ENCODE results near the gene ZSWIM1. TPM values are rescaled to one million over a fixed set of nuclear protein-coding genes. Genes with fewer than 3 reads are reported as not detected.
A peak's percentile ranks its signal among the peaks of the same experiment; 100 is the strongest.

Gene ZSWIM1
- total and polyA plus RNA-seq, 2 of the 13 experiments (the other 11 are each of a cell fraction or from before 2014, with no cell fraction given): 9.5 to 11.7 TPM

DNA sequence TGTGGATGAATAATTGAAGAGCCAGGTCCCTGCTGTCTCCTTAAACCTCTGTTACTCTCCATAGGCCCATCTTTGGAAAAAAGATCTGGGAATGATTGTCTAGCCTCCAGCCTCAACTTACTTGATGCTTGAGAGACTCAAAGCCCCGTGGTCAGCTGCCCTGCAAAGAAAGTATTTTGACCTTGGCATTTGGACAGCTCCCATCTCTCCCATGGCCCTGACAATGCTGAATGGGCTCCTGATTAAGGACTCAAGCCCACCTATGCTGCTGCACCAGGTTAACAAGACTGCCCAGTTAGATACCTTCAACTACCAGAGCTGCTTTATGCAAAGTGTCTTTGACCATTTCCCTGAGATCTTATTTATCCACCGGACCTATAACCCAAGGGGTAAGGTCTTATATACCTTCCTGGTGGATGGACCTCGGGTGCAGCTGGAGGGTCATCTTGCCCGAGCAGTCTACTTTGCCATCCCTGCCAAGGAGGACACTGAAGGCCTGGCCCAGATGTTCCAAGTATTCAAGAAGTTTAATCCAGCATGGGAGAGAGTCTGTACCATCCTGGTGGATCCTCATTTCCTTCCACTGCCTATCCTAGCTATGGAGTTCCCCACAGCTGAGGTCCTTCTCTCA lies 1.6 kb downstream of the ZSWIM1 start (continued):
- TF ChIP-seq, protein P1, sequence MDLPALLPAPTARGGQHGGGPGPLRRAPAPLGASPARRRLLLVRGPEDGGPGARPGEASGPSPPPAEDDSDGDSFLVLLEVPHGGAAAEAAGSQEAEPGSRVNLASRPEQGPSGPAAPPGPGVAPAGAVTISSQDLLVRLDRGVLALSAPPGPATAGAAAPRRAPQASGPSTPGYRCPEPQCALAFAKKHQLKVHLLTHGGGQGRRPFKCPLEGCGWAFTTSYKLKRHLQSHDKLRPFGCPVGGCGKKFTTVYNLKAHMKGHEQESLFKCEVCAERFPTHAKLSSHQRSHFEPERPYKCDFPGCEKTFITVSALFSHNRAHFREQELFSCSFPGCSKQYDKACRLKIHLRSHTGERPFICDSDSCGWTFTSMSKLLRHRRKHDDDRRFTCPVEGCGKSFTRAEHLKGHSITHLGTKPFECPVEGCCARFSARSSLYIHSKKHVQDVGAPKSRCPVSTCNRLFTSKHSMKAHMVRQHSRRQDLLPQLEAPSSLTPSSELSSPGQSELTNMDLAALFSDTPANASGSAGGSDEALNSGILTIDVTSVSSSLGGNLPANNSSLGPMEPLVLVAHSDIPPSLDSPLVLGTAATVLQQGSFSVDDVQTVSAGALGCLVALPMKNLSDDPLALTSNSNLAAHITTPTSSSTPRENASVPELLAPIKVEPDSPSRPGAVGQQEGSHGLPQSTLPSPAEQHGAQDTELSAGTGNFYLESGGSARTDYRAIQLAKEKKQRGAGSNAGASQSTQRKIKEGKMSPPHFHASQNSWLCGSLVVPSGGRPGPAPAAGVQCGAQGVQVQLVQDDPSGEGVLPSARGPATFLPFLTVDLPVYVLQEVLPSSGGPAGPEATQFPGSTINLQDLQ (CRISPR knock-in tag; IDR thresholded peaks at IDR 0.05): no peak
- TF ChIP-seq ATAD3A (CRISPR knock-in tag; IDR thresholded peaks at IDR 0.05) (no peak), ZC3H4 (CRISPR knock-in tag; IDR thresholded peaks at IDR 0.05; ENCODE audit: borderline replicate concordance) (0 out of 2 replicates have a peak, but pooled peaks have one; percentile 26), KLF13 (CRISPR knock-in tag; IDR thresholded peaks at IDR 0.05) (no peak), MED8 (CRISPR knock-in tag; IDR thresholded peaks at IDR 0.05; ENCODE audit: insufficient replicate concordance) (no peak), ARNTL (CRISPR knock-in tag; IDR thresholded peaks at IDR 0.05) (no peak), ZNF468 (CRISPR knock-in tag; IDR thresholded peaks at IDR 0.05) (no peak), CCAR2 (optimal IDR thresholded peaks at IDR 0.05; ENCODE audit: low read depth, low read length) (no peak), KAT7 (CRISPR knock-in tag; IDR thresholded peaks at IDR 0.05; ENCODE audit: borderline replicate concordance) (no peak), ZMAT3 (CRISPR knock-in tag; conservative IDR thresholded peaks at IDR 0.05) (no peak), SPEN (CRISPR knock-in tag; IDR thresholded peaks at IDR 0.05; ENCODE audit: low read depth) (no peak), RBFOX2 (IDR thresholded peaks at IDR 0.05; ENCODE audit: low read depth, low read length) (no peak), EZH2 (conservative IDR thresholded peaks at IDR 0.05; ENCODE audit: low read depth, low read length) (no peak), ZNF781 (CRISPR knock-in tag; IDR thresholded peaks at IDR 0.05; ENCODE audit: borderline replicate concordance, not compliant biosample characterization) (peak; percentile 13), ZNF333 (CRISPR knock-in tag; IDR thresholded peaks at IDR 0.05; ENCODE audit: borderline replicate concordance) (no peak), CEBPG (CRISPR knock-in tag; IDR thresholded peaks at IDR 0.05) (no peak), RFX1 (IDR thresholded peaks at IDR 0.05) (no peak), ZNF616 (CRISPR knock-in tag; IDR thresholded peaks at IDR 0.05; ENCODE audit: low read depth) (no peak)
- TF ChIP-seq, protein P2, sequence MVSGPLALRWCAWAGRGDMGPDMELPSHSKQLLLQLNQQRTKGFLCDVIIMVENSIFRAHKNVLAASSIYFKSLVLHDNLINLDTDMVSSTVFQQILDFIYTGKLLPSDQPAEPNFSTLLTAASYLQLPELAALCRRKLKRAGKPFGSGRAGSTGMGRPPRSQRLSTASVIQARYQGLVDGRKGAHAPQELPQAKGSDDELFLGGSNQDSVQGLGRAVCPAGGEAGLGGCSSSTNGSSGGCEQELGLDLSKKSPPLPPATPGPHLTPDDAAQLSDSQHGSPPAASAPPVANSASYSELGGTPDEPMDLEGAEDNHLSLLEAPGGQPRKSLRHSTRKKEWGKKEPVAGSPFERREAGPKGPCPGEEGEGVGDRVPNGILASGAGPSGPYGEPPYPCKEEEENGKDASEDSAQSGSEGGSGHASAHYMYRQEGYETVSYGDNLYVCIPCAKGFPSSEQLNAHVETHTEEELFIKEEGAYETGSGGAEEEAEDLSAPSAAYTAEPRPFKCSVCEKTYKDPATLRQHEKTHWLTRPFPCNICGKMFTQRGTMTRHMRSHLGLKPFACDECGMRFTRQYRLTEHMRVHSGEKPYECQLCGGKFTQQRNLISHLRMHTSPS (CRISPR knock-in tag; IDR thresholded peaks at IDR 0.05; ENCODE audit: low read depth): no peak
- TF ChIP-seq, protein P3, sequence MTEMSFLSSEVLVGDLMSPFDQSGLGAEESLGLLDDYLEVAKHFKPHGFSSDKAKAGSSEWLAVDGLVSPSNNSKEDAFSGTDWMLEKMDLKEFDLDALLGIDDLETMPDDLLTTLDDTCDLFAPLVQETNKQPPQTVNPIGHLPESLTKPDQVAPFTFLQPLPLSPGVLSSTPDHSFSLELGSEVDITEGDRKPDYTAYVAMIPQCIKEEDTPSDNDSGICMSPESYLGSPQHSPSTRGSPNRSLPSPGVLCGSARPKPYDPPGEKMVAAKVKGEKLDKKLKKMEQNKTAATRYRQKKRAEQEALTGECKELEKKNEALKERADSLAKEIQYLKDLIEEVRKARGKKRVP (CRISPR knock-in tag; IDR thresholded peaks at IDR 0.05): no peak
- TF ChIP-seq, protein P4, sequence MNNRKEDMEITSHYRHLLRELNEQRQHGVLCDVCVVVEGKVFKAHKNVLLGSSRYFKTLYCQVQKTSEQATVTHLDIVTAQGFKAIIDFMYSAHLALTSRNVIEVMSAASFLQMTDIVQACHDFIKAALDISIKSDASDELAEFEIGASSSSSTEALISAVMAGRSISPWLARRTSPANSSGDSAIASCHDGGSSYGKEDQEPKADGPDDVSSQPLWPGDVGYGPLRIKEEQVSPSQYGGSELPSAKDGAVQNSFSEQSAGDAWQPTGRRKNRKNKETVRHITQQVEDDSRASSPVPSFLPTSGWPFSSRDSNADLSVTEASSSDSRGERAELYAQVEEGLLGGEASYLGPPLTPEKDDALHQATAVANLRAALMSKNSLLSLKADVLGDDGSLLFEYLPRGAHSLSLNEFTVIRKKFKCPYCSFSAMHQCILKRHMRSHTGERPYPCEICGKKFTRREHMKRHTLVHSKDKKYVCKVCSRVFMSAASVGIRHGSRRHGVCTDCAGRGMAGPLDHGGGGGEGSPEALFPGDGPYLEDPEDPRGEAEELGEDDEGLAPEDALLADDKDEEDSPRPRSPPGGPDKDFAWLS (CRISPR knock-in tag; IDR thresholded peaks at IDR 0.05; ENCODE audit: borderline replicate concordance): no peak
- TF ChIP-seq, protein P5, sequence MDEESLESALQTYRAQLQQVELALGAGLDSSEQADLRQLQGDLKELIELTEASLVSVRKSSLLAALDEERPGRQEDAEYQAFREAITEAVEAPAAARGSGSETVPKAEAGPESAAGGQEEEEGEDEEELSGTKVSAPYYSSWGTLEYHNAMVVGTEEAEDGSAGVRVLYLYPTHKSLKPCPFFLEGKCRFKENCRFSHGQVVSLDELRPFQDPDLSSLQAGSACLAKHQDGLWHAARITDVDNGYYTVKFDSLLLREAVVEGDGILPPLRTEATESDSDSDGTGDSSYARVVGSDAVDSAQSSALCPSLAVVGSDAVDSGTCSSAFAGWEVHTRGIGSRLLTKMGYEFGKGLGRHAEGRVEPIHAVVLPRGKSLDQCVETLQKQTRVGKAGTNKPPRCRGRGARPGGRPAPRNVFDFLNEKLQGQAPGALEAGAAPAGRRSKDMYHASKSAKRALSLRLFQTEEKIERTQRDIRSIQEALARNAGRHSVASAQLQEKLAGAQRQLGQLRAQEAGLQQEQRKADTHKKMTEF (CRISPR knock-in tag; IDR thresholded peaks at IDR 0.05): no peak
